Fibroblast of peridontal ligament (primary cell): ENCODE measurements around the gene CD52.
"Not testable (repeated sequence)": the region's sequence is repeated elsewhere in the genome, so short reads cannot be mapped to it uniquely, and the experiment has no call there.

ENCODE experiments used
- DNase-seq: peaks from one replicate; pipeline ENCODE4 v3.0.0-alpha.2; 2010; ENCODE audit errors: extremely low read depth

The CD52 gene

GRCh38 chr1:26284597-26285347, 33.0 kb upstream of the CD52 start:
- DNase-seq: peak; percentile 78

- DNase-seq: no peak
Measured at GRCh38 chr1:26285366-26286063, 32.2 kb upstream of the CD52 start.

DNA sequence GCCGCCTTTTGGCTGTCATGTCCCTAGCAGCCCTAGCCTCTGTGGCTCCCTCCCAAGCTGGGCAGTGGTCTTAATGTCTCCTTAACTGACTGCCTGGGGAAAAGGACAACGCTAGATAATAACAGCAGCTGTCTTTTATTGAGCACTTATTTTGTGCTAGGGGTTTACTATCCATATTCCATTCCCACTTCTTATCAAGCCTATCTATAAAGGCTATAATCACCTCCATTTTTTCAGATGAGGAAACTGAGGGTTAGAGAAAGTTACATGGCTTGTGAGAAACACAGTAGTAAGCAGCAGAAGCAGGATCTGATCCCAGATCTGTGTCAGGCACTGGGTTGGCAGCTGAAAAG, 31.7 kb upstream of the CD52 start:
- no peak for DNase-seq

- DNase-seq: no peak
Measured at GRCh38 chr1:26287033-26287711, 30.6 kb upstream of the CD52 start.

DNA sequence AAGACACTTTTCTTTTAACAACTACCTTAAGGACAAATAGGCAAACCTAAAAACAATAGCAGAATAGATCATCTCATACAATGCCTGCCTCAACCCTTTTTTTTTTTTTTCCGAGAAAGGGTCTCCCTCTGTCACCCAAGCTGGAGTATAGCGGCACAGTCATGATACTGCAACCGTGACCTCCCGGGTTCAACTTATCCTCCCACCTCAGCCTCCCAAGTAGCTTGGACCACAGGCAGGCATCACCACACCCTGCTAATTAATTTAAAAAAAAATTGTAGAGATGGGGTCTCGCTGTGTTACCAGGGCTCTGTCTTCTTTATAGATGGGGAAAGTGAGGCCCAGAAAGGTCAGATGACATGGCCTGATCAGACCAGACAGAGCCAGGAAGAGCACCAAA, 29.9 kb upstream of the CD52 start:
- DNase-seq: no peak

DNA sequence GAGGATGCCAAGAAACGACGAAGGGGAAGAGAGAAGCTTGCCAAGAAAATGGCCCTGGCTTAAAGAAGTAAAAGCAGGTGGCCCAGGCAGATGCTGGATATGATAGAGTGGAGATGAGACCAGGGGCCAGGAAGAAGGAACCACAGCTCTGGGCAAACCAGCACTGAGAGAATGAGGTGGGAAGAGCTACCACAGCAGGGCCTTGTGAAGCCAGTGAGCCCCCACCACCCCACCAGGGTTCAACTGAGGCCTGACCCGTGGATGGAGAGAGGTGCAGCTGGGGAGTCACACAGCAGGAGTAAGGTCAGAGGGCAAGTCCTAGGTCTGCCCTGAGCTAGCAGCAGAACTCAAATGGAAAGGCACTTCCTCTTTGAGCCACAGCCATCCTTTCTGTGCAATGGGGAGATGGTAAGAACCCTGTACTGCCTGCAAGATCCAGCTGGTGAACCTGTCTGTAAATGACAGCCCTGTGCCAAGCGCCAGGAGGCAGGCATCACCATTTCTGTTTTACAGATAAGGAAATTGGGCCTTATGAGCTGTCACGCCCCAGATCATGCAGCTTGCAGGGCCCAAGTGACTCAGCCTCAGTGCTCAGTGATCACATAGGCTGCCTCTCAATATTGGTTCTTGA, 29.3 kb upstream of the CD52 start:
- no peak for DNase-seq

DNA sequence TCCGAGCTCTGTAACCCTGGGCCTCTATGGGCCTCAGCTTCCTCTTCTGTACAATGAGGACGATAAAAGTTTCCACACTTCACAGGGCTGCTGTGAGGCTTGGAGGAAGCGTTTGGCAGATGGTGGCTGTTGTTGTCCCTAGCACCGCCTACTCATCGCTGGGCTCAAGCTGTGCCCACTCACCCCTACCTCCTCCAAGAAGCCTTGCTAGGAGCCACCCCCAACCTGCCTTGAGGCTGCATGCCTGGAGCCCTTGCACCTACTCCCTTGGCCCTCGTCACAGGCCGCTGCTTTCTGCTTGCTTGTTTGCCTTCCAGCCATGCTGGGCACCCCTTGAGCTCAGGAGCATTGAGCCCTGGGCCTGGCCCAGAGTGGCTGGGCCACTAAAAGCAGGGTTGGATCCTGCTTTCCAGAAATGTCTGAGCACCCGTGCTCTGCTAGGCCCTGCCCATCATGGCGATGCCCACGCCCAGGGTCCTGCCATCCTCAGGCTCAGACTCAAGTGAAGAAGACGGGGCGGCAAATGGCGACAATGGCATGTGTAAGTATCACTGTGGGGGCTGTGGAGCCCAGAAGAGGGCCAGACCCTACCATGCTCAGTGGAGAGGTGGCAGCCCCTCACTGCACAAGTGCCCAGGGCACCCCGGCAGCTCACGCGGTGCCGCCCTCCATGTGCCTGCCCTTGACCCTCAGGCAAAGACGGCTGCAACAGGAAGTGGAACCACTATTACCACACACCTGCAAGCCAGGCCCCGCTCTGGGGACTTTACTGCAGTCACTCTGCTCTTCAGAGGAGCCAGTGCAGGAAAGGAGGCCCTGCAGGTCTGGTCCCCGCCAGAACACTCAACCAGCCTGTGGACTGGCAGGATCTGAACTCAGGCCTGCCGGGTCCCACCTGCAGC, 28.3 kb upstream of the CD52 start:
- no peak for DNase-seq

DNA sequence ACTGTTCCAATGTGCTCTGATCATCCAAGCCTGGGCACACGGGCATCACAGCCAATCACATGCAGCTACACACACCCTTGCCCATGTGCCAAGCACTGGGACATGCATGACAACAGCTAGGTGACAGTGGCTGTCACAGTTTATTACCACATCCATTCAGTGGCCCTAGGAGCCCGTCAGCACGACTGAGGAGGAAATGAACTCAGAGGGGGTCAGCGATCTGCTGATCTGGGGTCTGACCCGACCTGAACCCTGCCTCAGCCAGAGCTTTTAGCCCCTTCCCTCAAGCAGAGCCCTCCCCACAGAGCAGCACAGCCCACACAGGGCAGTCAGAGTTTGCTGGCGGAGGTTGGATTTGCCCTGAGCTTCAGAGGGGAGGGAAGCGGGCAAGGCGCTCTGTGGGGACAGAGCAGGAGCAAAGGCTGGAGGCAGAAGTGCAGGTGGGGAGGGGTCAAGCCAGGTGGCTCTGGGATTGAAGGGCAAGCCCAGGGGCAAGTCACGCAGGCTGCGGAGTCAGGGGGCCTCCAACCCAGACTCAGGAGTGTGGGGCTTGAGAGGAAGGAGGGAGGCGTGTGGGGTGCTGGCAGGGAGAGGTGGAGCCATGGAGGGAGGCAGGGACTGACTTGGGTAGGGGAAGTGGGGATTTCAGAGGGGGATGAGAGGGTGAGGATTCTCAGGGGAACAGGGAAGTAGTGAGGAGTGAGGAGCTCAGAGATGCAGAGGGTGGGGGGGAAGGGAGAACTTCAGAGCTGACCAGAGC, 27.5 kb upstream of the CD52 start:
- no peak for DNase-seq

- DNase-seq: no peak
Measured at GRCh38 chr1:26290882-26291261, 26.9 kb upstream of the CD52 start.

DNA sequence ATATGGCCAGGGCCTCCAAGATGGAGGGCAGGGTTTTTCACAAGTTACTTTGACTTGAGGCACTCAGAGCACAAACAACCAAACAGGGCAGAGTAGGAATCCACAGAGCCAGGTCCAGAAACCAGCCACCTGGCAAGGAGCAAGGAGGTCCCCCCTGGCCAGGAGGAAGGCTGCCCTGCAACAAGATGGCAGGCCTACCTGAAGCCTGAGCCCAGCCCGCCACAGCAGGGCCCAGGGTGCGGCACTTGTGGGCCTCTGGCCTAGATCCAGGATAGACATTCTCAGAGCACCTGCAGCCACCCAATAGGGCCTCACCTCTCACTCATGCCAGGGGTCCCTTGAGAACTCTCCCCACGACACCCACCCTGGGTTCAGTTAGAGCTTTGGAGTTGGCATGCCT, 26.3 kb upstream of the CD52 start:
- no peak for DNase-seq

GRCh38 chr1:26291939-26292338, 25.8 kb upstream of the CD52 start:
- DNase-seq: no peak

DNA sequence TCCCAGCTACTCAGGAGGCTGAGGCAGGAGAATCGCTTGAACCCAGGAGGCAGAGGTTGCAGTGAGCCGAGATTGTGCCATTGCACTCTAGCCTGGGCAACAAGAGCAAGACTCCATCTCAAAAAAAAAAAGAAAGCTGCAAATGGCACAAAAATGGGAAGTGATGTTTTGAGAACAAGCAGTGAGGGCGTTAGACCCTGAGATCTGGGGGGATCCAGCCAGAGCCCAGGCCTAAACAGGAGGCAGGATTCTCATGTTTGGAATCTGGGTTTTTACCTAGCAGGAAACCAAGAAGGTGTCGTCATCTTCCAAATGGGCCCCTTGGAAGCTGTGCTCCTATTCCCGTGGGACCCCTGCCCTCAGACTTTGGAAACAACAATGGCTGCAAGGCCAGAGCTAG, 25.0 kb upstream of the CD52 start:
- not testable (repeated sequence) for DNase-seq

DNA sequence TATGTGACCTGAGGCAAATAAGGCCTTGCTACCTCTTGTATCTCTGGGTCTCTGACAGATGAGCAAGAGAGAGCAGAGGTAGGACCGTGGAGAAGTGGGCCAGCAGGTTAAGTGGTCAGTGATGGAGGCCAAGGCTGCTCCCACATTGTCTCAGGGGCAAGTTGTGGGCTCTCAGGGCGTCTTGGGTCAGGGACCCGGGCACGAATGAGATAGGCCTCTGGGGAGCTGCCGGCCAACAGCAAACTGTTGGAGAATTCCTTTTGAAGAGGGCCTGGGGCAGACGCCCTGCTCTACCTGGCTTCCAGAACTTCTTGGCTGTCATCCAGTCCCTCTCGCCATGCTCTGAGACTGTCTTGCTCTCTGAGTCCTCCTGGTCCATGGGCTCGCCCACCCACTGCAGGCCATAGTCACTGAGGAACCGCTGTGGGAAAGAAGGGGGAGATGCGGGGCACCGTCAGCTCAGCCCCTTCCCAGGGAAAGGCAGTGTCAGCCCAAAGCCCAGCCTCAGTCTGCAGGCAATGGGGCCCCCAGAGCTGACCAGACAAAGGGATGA, 23.8 kb upstream of the CD52 start:
- DNase-seq: no peak

DNA sequence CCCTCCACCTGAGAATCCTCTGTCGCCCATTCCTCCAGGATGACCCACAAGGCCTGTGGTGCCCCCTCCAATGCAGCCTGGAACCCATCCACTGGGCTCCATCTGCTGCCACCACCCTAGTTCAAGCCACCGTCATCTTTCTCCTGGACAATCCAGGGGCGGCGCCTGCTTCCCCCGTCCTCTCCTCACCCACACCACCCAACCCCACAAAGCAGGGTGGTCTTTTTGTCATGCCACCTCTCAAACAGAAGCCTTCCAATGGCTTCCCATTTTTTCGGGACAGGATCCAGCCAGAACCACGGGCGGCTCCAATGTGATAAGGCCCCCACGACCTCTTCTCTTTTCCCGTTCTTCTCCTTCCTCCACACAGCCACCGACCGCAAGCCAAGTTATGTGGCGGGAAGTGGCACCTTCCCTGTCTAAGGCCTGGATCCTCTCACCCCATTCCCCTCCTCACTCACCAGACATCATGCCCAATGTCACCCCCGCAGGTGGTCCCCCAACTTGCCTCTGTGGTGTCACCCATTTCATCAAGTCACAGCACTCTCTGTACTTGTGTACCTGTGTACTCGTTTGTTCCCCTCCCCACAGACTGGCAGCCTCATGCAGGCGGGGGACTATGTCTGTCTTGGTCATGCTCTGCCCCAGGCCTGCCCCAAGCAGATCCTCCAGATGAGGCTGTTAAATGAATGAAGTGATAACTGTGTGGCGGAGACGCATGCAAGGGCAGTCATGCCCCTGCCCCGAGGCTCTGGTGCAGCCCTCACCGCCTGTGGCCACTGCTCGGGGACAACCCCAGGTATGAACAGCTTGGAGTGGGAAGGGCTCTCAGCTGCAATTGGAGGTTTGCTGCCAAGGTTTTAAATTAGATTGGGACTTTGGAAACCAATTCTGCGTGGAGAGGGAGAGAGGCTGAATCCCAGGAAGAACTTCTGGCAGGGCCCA, 22.3 kb upstream of the CD52 start:
- no peak for DNase-seq

DNA sequence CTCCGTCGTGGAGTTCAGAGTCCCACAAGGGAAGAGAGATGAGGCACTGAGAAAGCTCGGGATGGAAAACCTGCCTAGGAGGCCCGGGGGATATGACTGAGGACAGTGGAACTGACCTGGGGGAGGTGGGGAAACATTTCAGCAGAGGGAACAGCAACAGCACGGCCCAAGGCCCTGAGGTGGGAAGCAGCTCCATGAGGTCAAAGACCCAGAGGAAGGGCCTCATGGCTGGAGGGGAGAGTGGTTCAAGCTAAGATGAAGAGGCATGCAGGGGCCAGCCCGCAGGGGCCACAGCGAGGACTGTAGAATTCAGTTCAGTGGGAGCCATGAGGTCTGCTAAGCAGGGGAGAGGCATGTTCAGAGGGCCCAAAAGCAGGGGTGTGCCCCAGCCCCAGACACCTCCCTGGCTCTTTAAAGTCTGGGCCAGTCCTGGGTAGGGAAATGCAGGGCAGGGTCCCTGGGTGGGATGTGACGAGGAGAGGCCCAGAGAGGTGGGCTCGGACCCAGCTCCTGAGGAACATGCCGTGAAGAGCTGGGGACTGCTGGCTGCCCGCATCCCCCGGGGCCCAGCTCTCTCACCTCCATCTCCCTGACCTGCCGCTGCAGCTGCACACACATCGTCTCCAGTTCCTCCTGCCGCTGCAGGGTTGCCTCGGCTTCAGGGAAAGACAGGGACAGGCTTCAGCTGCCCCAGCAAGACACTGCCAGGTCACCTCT, 21.3 kb upstream of the CD52 start:
- no peak for DNase-seq

DNA sequence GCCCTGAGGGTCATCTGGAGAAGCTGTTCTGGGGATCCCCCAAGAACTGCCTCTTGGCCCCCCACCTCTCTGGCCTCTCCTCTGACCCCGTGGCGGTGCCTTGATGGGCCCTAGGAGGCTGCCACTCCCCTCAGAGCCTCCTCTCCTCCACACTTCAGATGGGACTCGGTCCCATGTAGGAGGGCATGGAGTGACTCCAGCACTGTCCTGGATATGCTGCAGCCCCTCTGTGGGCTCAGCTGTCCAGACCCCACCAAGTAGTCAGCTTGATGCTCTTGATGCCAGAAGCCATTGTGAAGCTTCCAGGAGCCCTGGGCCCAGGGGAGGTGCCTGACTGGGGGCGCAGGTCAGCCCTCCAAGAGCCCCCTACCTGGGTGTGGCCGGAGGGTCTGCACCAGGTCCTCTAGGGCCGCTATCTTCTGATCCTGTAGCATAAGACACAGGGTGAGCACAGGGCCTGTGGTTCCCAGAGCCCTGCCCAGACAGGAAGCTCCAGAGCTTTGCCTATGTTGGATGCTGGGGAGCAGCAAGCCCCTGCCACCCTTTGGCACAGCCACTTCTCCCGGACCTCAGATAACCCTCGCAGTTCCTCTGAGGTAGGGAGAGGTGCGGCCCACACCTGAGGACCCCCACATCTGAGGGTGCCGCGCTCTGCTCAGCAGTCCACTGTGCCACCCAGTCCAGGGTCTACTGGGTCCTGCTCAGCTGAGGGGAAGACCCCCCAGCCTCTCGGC, 20.5 kb upstream of the CD52 start:
- DNase-seq: no peak

- DNase-seq: no peak
Measured at GRCh38 chr1:26297791-26298124, 20.0 kb upstream of the CD52 start.

GRCh38 chr1:26300578-26301275, 17.0 kb upstream of the CD52 start:
- DNase-seq: no peak
